Rectal smooth muscle tissue (tissue), 1 donor: ENCODE data around the gene RIPOR1.

Experiments
- H3K27ac ChIP-seq: one replicate; pipeline ENCODE4 v1.7.0; 2013; ENCODE audit warnings: low read depth, low read length, inconsistent platforms
- H3K27me3 ChIP-seq: one replicate; pipeline ENCODE4 v1.7.0; 2013; ENCODE audit warnings: low read length; ENCODE audit not compliant: control insufficient read depth, insufficient read depth
- H3K36me3 ChIP-seq: one replicate; pipeline ENCODE4 v1.7.0; 2013; ENCODE audit warnings: low read length; ENCODE audit not compliant: control insufficient read depth, insufficient read depth
- H3K4me1 ChIP-seq: one replicate; pipeline ENCODE4 v1.7.0; 2013; ENCODE audit warnings: low read length; ENCODE audit not compliant: control insufficient read depth, insufficient read depth
- H3K4me3 ChIP-seq: one replicate; pipeline ENCODE4 v1.7.0; 2013; ENCODE audit warnings: low read length
- H3K9ac ChIP-seq: one replicate; pipeline ENCODE4 v1.7.0; 2013; ENCODE audit warnings: low read length

RIPOR1 gene

GRCh38 chr16:67537270-67537635 lies 8.6 kb downstream of the RIPOR1 start:
- peak overlapping the region; percentile 65 for H3K27ac ChIP-seq
- H3K36me3 ChIP-seq = peaks cover 16% of the 10 kb centered on the region
- H3K4me1 ChIP-seq = peaks cover 6% of the 10 kb centered on the region

GRCh38 chr16:67537636-67538591 lies 9.3 kb downstream of the RIPOR1 start:
- H3K4me1 ChIP-seq = peaks cover 6% of the 10 kb centered on the region
- H3K36me3 ChIP-seq = peaks cover 19% of the 10 kb centered on the region
- H3K4me3 ChIP-seq = peak overlapping the region; percentile 70
- H3K27ac ChIP-seq = peak overlapping the region; percentile 65
- no peaks in the 10 kb centered on the region for H3K27me3 ChIP-seq
- H3K9ac ChIP-seq = peak overlapping the region; percentile 45

More at GRCh38 chr16:67537270-67537635, 8.6 kb downstream of the RIPOR1 start:
- H3K27me3 ChIP-seq = no peaks in the 10 kb centered on the region
- H3K4me3 ChIP-seq = peak overlapping the region; percentile 70
- H3K9ac ChIP-seq = peak overlapping the region; percentile 45

- Histone ChIP-seq H3K27me3 (no peaks in the 10 kb centered on the region), H3K4me1 (peaks cover 6% of the 10 kb centered on the region), H3K27ac (no peak overlapping the region), H3K4me3 (peak overlapping the region; percentile 16), H3K9ac (no peak overlapping the region), H3K36me3 (peaks cover 24% of the 10 kb centered on the region)
Measured at GRCh38 chr16:67538666-67539101, 10.1 kb downstream of the RIPOR1 start.

- H3K4me1 ChIP-seq = peaks cover 6% of the 10 kb centered on the region
- no peak overlapping the region for H3K4me3 ChIP-seq
- H3K9ac ChIP-seq = no peak overlapping the region
- no peak overlapping the region for H3K27ac ChIP-seq
- peaks cover 25% of the 10 kb centered on the region for H3K36me3 ChIP-seq
- H3K27me3 ChIP-seq = no peaks in the 10 kb centered on the region
Measured at GRCh38 chr16:67539271-67539670, 10.6 kb downstream of the RIPOR1 start.

GRCh38 chr16:67539691-67540635 lies 11.3 kb downstream of the RIPOR1 start:
- H3K4me3 ChIP-seq = no peak overlapping the region
- H3K27me3 ChIP-seq = no peaks in the 10 kb centered on the region
- H3K36me3 ChIP-seq = peaks cover 26% of the 10 kb centered on the region
- H3K9ac ChIP-seq = no peak overlapping the region
- H3K4me1 ChIP-seq = peaks cover 6% of the 10 kb centered on the region
- no peak overlapping the region for H3K27ac ChIP-seq

GRCh38 chr16:67540756-67541155 lies 12.1 kb downstream of the RIPOR1 start:
- Histone ChIP-seq H3K9ac (no peak overlapping the region), H3K27ac (no peak overlapping the region), H3K4me1 (peaks cover 6% of the 10 kb centered on the region), H3K27me3 (no peaks in the 10 kb centered on the region), H3K4me3 (no peak overlapping the region), H3K36me3 (peaks cover 33% of the 10 kb centered on the region)

GRCh38 chr16:67541391-67542263 lies 13.0 kb downstream of the RIPOR1 start:
- Histone ChIP-seq H3K4me1 (peaks cover 6% of the 10 kb centered on the region), H3K27ac (no peak overlapping the region), H3K36me3 (peaks cover 36% of the 10 kb centered on the region), H3K9ac (no peak overlapping the region), H3K4me3 (no peak overlapping the region), H3K27me3 (no peaks in the 10 kb centered on the region)

GRCh38 chr16:67542464-67542863 lies 13.8 kb downstream of the RIPOR1 start:
- no peak overlapping the region for H3K4me3 ChIP-seq
- H3K36me3 ChIP-seq = peaks cover 36% of the 10 kb centered on the region
- peaks cover 4% of the 10 kb centered on the region for H3K4me1 ChIP-seq
- no peak overlapping the region for H3K9ac ChIP-seq
- no peaks in the 10 kb centered on the region for H3K27me3 ChIP-seq
- no peak overlapping the region for H3K27ac ChIP-seq

GRCh38 chr16:67543036-67543435 lies 14.4 kb downstream of the RIPOR1 start:
- Histone ChIP-seq H3K9ac (no peak overlapping the region), H3K36me3 (peaks cover 36% of the 10 kb centered on the region), H3K27ac (no peak overlapping the region), H3K4me1 (peaks cover 4% of the 10 kb centered on the region), H3K4me3 (no peak overlapping the region), H3K27me3 (no peaks in the 10 kb centered on the region)

- Histone ChIP-seq H3K27ac (no peak overlapping the region), H3K27me3 (no peaks in the 10 kb centered on the region), H3K4me3 (no peak overlapping the region), H3K4me1 (peaks cover 3% of the 10 kb centered on the region), H3K9ac (no peak overlapping the region), H3K36me3 (peaks cover 36% of the 10 kb centered on the region)
Measured at GRCh38 chr16:67543582-67543981, 15.0 kb downstream of the RIPOR1 start.

GRCh38 chr16:67544329-67544841 lies 15.8 kb downstream of the RIPOR1 start:
- Histone ChIP-seq H3K4me1 (no peaks in the 10 kb centered on the region), H3K36me3 (peaks cover 36% of the 10 kb centered on the region), H3K4me3 (no peak overlapping the region), H3K27ac (no peak overlapping the region), H3K9ac (no peak overlapping the region), H3K27me3 (no peaks in the 10 kb centered on the region)
